H9 (cell line): ENCODE data around the gene XPR1. TPM values are rescaled to one million over a fixed set of nuclear protein-coding genes. Genes with fewer than 3 reads are reported as not detected.
"Not testable (repeated sequence)": the region's sequence is repeated elsewhere in the genome, so short reads cannot be mapped to it uniquely, and the experiment has no call there.

Source experiments
- DNase-seq: peaks from one replicate; pipeline ENCODE4 v3.0.0-alpha.2; 2017
- H2AFZ ChIP-seq: one replicate; pipeline ENCODE4 v1.6.1; 2013; ENCODE audit warnings: mild to moderate bottlenecking, low read length, control low read depth, moderate library complexity
- H2AK5ac ChIP-seq: 2 replicates; pipeline ENCODE4 v1.6.1; 2013; ENCODE audit warnings: low read length, control low read depth, mixed read lengths; ENCODE audit not compliant: insufficient read length
- H2BK120ac ChIP-seq: one replicate; pipeline ENCODE4 v1.6.1; 2013; ENCODE audit warnings: low read depth, mild to moderate bottlenecking, low read length, control low read depth, inconsistent platforms; ENCODE audit not compliant: poor library complexity, severe bottlenecking
- H2BK12ac ChIP-seq: 2 replicates; pipeline ENCODE4 v1.6.1; 2013; ENCODE audit warnings: low read length, control low read depth, mixed read lengths, low read depth; ENCODE audit not compliant: insufficient read length
- H2BK15ac ChIP-seq: 2 replicates; pipeline ENCODE4 v1.6.1; 2013; ENCODE audit warnings: low read depth, low read length, control low read depth
- H2BK20ac ChIP-seq: one replicate; pipeline ENCODE4 v1.6.1; 2013; ENCODE audit warnings: low read depth, mild to moderate bottlenecking, low read length, control low read depth, inconsistent platforms; ENCODE audit not compliant: poor library complexity, severe bottlenecking
- H2BK5ac ChIP-seq: 2 replicates; pipeline ENCODE4 v1.6.1; 2013; ENCODE audit warnings: low read length, control low read depth, mixed read lengths; ENCODE audit not compliant: insufficient read length
- H3K14ac ChIP-seq: 2 replicates; pipeline ENCODE4 v1.6.1; 2013; ENCODE audit warnings: low read length, control low read depth; ENCODE audit not compliant: insufficient read depth
- H3K18ac ChIP-seq: 2 replicates; pipeline ENCODE4 v1.6.1; 2013; ENCODE audit warnings: low read depth, mild to moderate bottlenecking, mixed read lengths, low read length, control low read depth; ENCODE audit not compliant: insufficient read length
- H3K23ac ChIP-seq: 2 replicates; pipeline ENCODE4 v1.6.1; 2013; ENCODE audit warnings: low read length, control low read depth, mixed read lengths, low read depth; ENCODE audit not compliant: insufficient read length
- H3K23me2 ChIP-seq: 2 replicates; pipeline ENCODE4 v1.6.1; 2013; ENCODE audit warnings: low read depth, mild to moderate bottlenecking, mixed read lengths, low read length, control low read depth; ENCODE audit not compliant: insufficient read length, poor library complexity, severe bottlenecking
- H3K27ac ChIP-seq: 2 replicates; pipeline ENCODE4 v1.5.1; 2013; ENCODE audit warnings: low read length, control low read depth, mixed read lengths, low read depth; ENCODE audit not compliant: insufficient read length
- H3K27me3 ChIP-seq: 2 replicates; pipeline ENCODE4 v1.6.1; 2013; ENCODE audit warnings: low read length, control low read depth, inconsistent platforms; ENCODE audit not compliant: insufficient read depth
- H3K4ac ChIP-seq: 2 replicates; pipeline ENCODE4 v1.6.1; 2013; ENCODE audit warnings: low read depth, mild to moderate bottlenecking, control low read depth, inconsistent platforms, low read length, moderate library complexity
- H3K4me1 ChIP-seq: 2 replicates; pipeline ENCODE4 v1.6.1; 2013; ENCODE audit warnings: low read length, control low read depth, inconsistent platforms; ENCODE audit not compliant: insufficient read depth
- H3K4me2 ChIP-seq: 2 replicates; pipeline ENCODE4 v1.6.1; 2013; ENCODE audit warnings: low read length, control low read depth, mixed read lengths; ENCODE audit not compliant: insufficient read length, insufficient read depth
- H3K56ac ChIP-seq: 2 replicates; pipeline ENCODE4 v1.6.1; 2013; ENCODE audit warnings: low read depth, mild to moderate bottlenecking, mixed read lengths, low read length, control low read depth; ENCODE audit not compliant: insufficient read length
- H3K79me1 ChIP-seq: 2 replicates; pipeline ENCODE4 v1.6.1; 2013; ENCODE audit warnings: low read depth, mild to moderate bottlenecking, moderate library complexity, low read length, control low read depth, inconsistent platforms; ENCODE audit not compliant: insufficient read depth, poor library complexity, severe bottlenecking
- H3K79me2 ChIP-seq: 2 replicates; pipeline ENCODE4 v1.6.1; 2013; ENCODE audit warnings: low read length, control low read depth, inconsistent platforms; ENCODE audit not compliant: insufficient read depth
- H3K9ac ChIP-seq: 2 replicates; pipeline ENCODE4 v1.6.1; 2013; ENCODE audit warnings: low read length, control low read depth, mixed read lengths; ENCODE audit not compliant: insufficient read length; ENCODE audit errors: extremely low read depth
- H3K9me3 ChIP-seq: one replicate; pipeline ENCODE4 v1.6.1; 2013; ENCODE audit warnings: low read depth, low read length, inconsistent platforms; ENCODE audit not compliant: control insufficient read depth
- H3T11ph ChIP-seq: one replicate; pipeline ENCODE4 v1.6.1; 2013; ENCODE audit warnings: mild to moderate bottlenecking, low read length, control low read depth, inconsistent platforms
- H4K20me1 ChIP-seq: one replicate; pipeline ENCODE4 v1.6.1; 2013; ENCODE audit not compliant: control insufficient read depth, insufficient read length, insufficient read depth
- H4K5ac ChIP-seq: 2 replicates; pipeline ENCODE4 v1.6.1; 2013; ENCODE audit warnings: low read depth, mild to moderate bottlenecking, mixed read lengths, low read length, control low read depth; ENCODE audit not compliant: insufficient read length
- H4K8ac ChIP-seq: replicated peaks from 2 replicates; pipeline ENCODE4 v1.6.1; 2013; ENCODE audit warnings: low read length, control low read depth, mixed read lengths, low read depth; ENCODE audit not compliant: insufficient read length
- H4K91ac ChIP-seq: 2 replicates; pipeline ENCODE4 v1.6.1; 2013; ENCODE audit warnings: low read depth, mild to moderate bottlenecking, moderate library complexity, mixed read lengths, low read length, control low read depth; ENCODE audit not compliant: insufficient read length
- H3K27ac Mint-ChIP-seq, 3 experiments: 2 replicates in 2 of 3; 3 replicates in 1 of 3; pipeline ENCODE4 v1.8.0; 2020 to 2021; ENCODE audit warnings: mixed read lengths in 3 of 3, mild to moderate bottlenecking in 1 of 3, moderate library complexity in 1 of 3
- H3K27me3 Mint-ChIP-seq: 2 replicates; pipeline ENCODE4 v1.8.0; 2021; ENCODE audit warnings: low read depth, mild to moderate bottlenecking, moderate library complexity, mixed read lengths
- H3K36me3 Mint-ChIP-seq, 3 experiments: 2 replicates in 2 of 3; 3 replicates in 1 of 3; pipeline ENCODE4 v1.8.0; 2020 to 2021; ENCODE audit warnings: low read depth in 3 of 3, mixed read lengths in 3 of 3; ENCODE audit not compliant: insufficient read depth in 1 of 3
- H3K4me1 Mint-ChIP-seq, 2 experiments: 2 replicates each; pipeline ENCODE4 v1.8.0; 2020; ENCODE audit warnings: mixed read lengths in 2 of 2
- H3K4me3 Mint-ChIP-seq, 2 experiments: 2 replicates in 1 of 2; 3 replicates in 1 of 2; pipeline ENCODE4 v1.8.0; 2020 to 2021; ENCODE audit warnings: mild to moderate bottlenecking in 2 of 2, mixed read lengths in 2 of 2, moderate library complexity in 1 of 2
- H3K9me3 Mint-ChIP-seq, 2 experiments: 2 replicates in 1 of 2; 3 replicates in 1 of 2; pipeline ENCODE4 v1.8.0; 2020; ENCODE audit warnings: mild to moderate bottlenecking in 2 of 2, mixed read lengths in 2 of 2, moderate library complexity in 1 of 2
- CTCF ChIP-seq: fragments of 200-600 bp; sonication (generic); conservative IDR thresholded peaks from 3 replicates; pipeline ENCODE4 v1.8.0; 2021; ENCODE audit warnings: antibody characterized with exemption, mild to moderate bottlenecking
- WGBS: extraction: QIAGEN DNeasy Blood & Tissue Kit; methylation state at CpG from one replicate; pipeline ENCODE4 v1.1.7; 2013; ENCODE audit warnings: missing lambda C conversion rate, low lambda C conversion rate, mixed read lengths; ENCODE audit not compliant: insufficient read length; ENCODE audit errors: extremely low coverage; 5-methylcytosine and 5-hydroxymethylcytosine counted together
- total RNA-seq: library from RNA; stranded (reverse); gene quantifications from 2 replicates; pipeline ENCODE4 v1.2.1, GENCODE V29; 2021

Gene XPR1
- total RNA-seq, 1 experiment from 2014 or later = 34.1 TPM

DNA sequence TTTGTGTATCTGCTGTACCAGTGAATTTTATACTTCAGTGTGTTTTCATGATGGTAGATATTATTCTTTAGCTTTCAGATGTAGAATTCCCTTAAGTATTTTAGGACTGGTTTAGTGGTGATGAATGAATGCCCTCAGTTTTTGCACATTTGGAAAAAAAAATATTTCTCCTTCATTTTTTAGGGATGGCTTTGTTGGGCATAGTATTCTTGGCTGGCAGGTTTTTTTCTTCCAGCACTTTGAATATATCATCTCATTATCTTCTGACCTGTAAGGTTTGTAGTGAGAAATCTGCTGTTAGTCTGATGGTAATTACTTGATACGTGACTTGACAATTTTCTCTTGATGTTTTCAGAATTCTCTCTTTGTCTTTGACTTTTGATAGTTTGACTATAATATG is 66.8 kb downstream of the XPR1 start:
- Histone ChIP-seq H2BK5ac (no peak overlapping the region), H2AK5ac (no peak overlapping the region), H3K4me2 (no peak overlapping the region), H2BK12ac (no peak overlapping the region), H2BK120ac (no peak overlapping the region), H2AFZ (no peak overlapping the region), H3K27ac (no peak overlapping the region), H3K4me1 (no peaks in the 10 kb centered on the region; the same call in 1 of the 2 replicates), H3K4ac (no peak overlapping the region), H3K23ac (no peak overlapping the region), H2BK20ac (no peak overlapping the region), H3K14ac (no peak overlapping the region), H4K91ac (no peak overlapping the region), H4K8ac (no peak overlapping the region), H3T11ph (no peak overlapping the region), H4K5ac (no peak overlapping the region), H3K18ac (no peak overlapping the region), H3K9me3 (no peaks in the 10 kb centered on the region), H3K9ac (no peak overlapping the region), H3K79me2 (no peaks in the 10 kb centered on the region; the same call in 1 of the 2 replicates), H4K20me1 (no peaks in the 10 kb centered on the region), H3K56ac (no peak overlapping the region), H3K23me2 (no peaks in the 10 kb centered on the region), H2BK15ac (no peak overlapping the region), H3K79me1 (no peaks in the 10 kb centered on the region), H3K27me3 (no peaks in the 10 kb centered on the region)
- Mint-ChIP-seq H3K4me3 (no peak overlapping the region), H3K27me3 (no peaks in the 10 kb centered on the region), H3K36me3 (peaks cover 20 to 27% (median 23%) of the 10 kb centered on the region in 3 experiments), H3K9me3 (peaks cover 17 to 35% of the 10 kb centered on the region in 2 experiments), H3K27ac (no peak overlapping the region), H3K4me1 (peaks cover 15 to 16% of the 10 kb centered on the region in 2 experiments)
- WGBS = no CpG with 5 or more reads among the region's 1 CpG
- DNase-seq = no peak
- TF ChIP-seq CTCF = no peak

DNA sequence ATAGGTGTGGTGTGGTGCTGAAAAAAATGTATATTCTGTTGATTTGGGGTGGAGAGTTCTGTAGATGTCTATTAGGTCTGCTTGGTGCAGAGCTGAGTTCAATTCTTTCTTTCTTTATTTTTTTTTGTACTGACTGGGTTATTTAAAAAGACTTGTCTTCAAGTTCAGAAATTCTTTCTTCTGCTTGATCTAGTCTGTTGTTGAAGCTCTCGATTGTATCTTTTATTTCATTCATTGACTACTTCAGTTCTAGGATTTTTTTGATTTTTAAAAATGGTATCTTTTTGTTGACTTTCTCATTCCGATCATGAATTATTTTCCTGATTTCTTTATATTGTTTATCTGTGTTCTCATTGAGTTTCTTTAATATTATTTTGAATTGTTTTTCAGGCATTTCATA is 70.6 kb downstream of the XPR1 start:
- H3K9me3 Mint-ChIP-seq = peaks cover 15 to 23% of the 10 kb centered on the region in 2 experiments
- H2BK15ac ChIP-seq, H3K27me3 ChIP-seq, H4K5ac ChIP-seq, H3K79me1 ChIP-seq, H2AFZ ChIP-seq, H4K20me1 ChIP-seq, H2BK120ac ChIP-seq, H3K4me3 Mint-ChIP-seq, H4K91ac ChIP-seq, H3K18ac ChIP-seq, H3K27ac ChIP-seq, H3K4me1 ChIP-seq, H2AK5ac ChIP-seq, H4K8ac ChIP-seq, H3K4me2 ChIP-seq, H3T11ph ChIP-seq, DNase-seq, H3K9ac ChIP-seq, H3K27me3 Mint-ChIP-seq, H3K23ac ChIP-seq, H2BK5ac ChIP-seq, H3K4me1 Mint-ChIP-seq, H2BK20ac ChIP-seq, H3K56ac ChIP-seq, H3K14ac ChIP-seq, H3K27ac Mint-ChIP-seq, H3K23me2 ChIP-seq, H3K79me2 ChIP-seq, H3K9me3 ChIP-seq, H2BK12ac ChIP-seq, H3K4ac ChIP-seq: not testable (repeated sequence)
- H3K36me3 Mint-ChIP-seq = peaks cover 14 to 20% (median 15%) of the 10 kb centered on the region in 3 experiments
- no CpG with 5 or more reads among the region's 2 CpGs for WGBS
